AML-193 (cell line): ENCODE data around the gene KLC1.

ENCODE experiments used
- DNase-seq, 2 experiments: peaks; one replicate each; lab custom pipeline; 2025; lab: John Stamatoyannopoulos, UW

Gene KLC1

GRCh38 chr14:103735815-103736545, 107.0 kb downstream of the KLC1 start:
- no peak for DNase-seq

- DNase-seq: no peak
Observed at GRCh38 chr14:103736546-103737431, 107.8 kb downstream of the KLC1 start.

- no peak for DNase-seq
Observed at GRCh38 chr14:103737432-103738045, 108.5 kb downstream of the KLC1 start.

GRCh38 chr14:103738166-103738565, 109.2 kb downstream of the KLC1 start:
- no peak for DNase-seq

GRCh38 chr14:103738701-103739451, 109.9 kb downstream of the KLC1 start:
- no peak for DNase-seq

GRCh38 chr14:103739466-103739792, 110.4 kb downstream of the KLC1 start:
- no peak for DNase-seq

GRCh38 chr14:103739793-103740501, 110.9 kb downstream of the KLC1 start:
- no peak for DNase-seq

- no peak for DNase-seq
Observed at GRCh38 chr14:103740991-103741689, 112.1 kb downstream of the KLC1 start.

GRCh38 chr14:103741876-103742275, 112.9 kb downstream of the KLC1 start:
- no peak for DNase-seq

- DNase-seq: no peak
Observed at GRCh38 chr14:103742499-103743255, 113.7 kb downstream of the KLC1 start.

- no peak for DNase-seq
Observed at GRCh38 chr14:103743691-103744090, 114.7 kb downstream of the KLC1 start.

GRCh38 chr14:103744621-103745395, 115.8 kb downstream of the KLC1 start:
- no peak for DNase-seq

GRCh38 chr14:103745424-103745823, 116.4 kb downstream of the KLC1 start:
- no peak for DNase-seq

GRCh38 chr14:103746701-103747100, 117.7 kb downstream of the KLC1 start:
- no peak for DNase-seq

GRCh38 chr14:103748534-103748857, 119.5 kb downstream of the KLC1 start:
- no peak for DNase-seq

GRCh38 chr14:103749452-103749851, 120.4 kb downstream of the KLC1 start:
- DNase-seq: no peak

GRCh38 chr14:103749860-103750259, 120.8 kb downstream of the KLC1 start:
- DNase-seq: no peak
